Tibial nerve (tissue), 3 donors: ENCODE data around the gene FRK.

ENCODE experiments used
- CTCF ChIP-seq, 5 experiments: fragments of 200-600 bp in 3 of 5; fragments of 450-650 bp in 2 of 5; sonication (generic) in 3 of 5; IDR thresholded peaks; one replicate each; pipeline ENCODE4 v1.5.1; 2016 to 2019; ENCODE audit warnings: antibody characterized with exemption in 5 of 5, mild to moderate bottlenecking in 3 of 5, moderate library complexity in 2 of 5
- POLR2A ChIP-seq, 2 donors: fragments of 450-650 bp; IDR thresholded peaks; one replicate each; pipeline ENCODE4 v1.6.1; 2017; ENCODE audit warnings: antibody characterized with exemption in 2 of 2, mild to moderate bottlenecking in 2 of 2, moderate library complexity in 2 of 2

GRCh38 chr6:115934829-115935228 is 125.9 kb downstream of the FRK start:
- TF ChIP-seq CTCF (IDR thresholded peaks at IDR 0.05) (no peak), POLR2A (IDR thresholded peaks at IDR 0.05) (no peak)
